Femur (tissue), 1 donor: Measurements from ENCODE around the gene HES2.
"Not testable (repeated sequence)": the region's sequence is repeated elsewhere in the genome, so short reads cannot be mapped to it uniquely, and the experiment has no call there.

Experiments
- DNase-seq: peaks from one replicate; pipeline ENCODE4 v3.0.0-alpha.2; 2017

The HES2 gene

GRCh38 chr1:6435129-6435528 lies 15.4 kb upstream of the HES2 start:
- no peak for DNase-seq

- no peak for DNase-seq
Measured at GRCh38 chr1:6434186-6434585, 14.5 kb upstream of the HES2 start.

GRCh38 chr1:6431645-6432579 lies 12.2 kb upstream of the HES2 start:
- DNase-seq: not testable (repeated sequence)

GRCh38 chr1:6429660-6430411 lies 10.1 kb upstream of the HES2 start:
- not testable (repeated sequence) for DNase-seq

- DNase-seq: not testable (repeated sequence)
Measured at GRCh38 chr1:6428453-6428852, 8.7 kb upstream of the HES2 start.

GRCh38 chr1:6427441-6428390 lies 8.0 kb upstream of the HES2 start:
- DNase-seq: no peak

- no peak for DNase-seq
Measured at GRCh38 chr1:6426972-6427350, 7.2 kb upstream of the HES2 start.

- no peak for DNase-seq
Measured at GRCh38 chr1:6426277-6426971, 6.7 kb upstream of the HES2 start.

GRCh38 chr1:6425658-6426057 lies 5.9 kb upstream of the HES2 start:
- DNase-seq: no peak

GRCh38 chr1:6424619-6425593 lies 5.2 kb upstream of the HES2 start, which contains the start of gene ESPN:
Gene ESPN (plus strand): TSS chr1:6424776. CDS start chr1:6424956, 180 bp downstream.
- DNase-seq: no peak

- DNase-seq: no peak
Measured at GRCh38 chr1:6424000-6424565, 4.4 kb upstream of the HES2 start.

- DNase-seq: no peak
Measured at GRCh38 chr1:6423321-6423999, 3.7 kb upstream of the HES2 start.

GRCh38 chr1:6421266-6421665 lies 1.5 kb upstream of the HES2 start:
- no peak for DNase-seq

- DNase-seq: peak; percentile 58
Measured at GRCh38 chr1:6420454-6421042, 829 bp upstream of the HES2 start.

- no peak for DNase-seq
Measured at GRCh38 chr1:6419397-6419803, 319 bp downstream of the HES2 start.

- DNase-seq: no peak
Measured at GRCh38 chr1:6418668-6419396, 887 bp downstream of the HES2 start.

GRCh38 chr1:6417961-6418667 lies 1.6 kb downstream of the HES2 start:
- DNase-seq: no peak

GRCh38 chr1:6416906-6417305 lies 2.8 kb downstream of the HES2 start:
- no peak for DNase-seq
